H1 (cell line): ENCODE measurements around the gene RNGTT. TPM values are rescaled to one million over a fixed set of nuclear protein-coding genes. Genes with fewer than 3 reads are reported as not detected.

Experiments used
- CBX8 ChIP-seq: fragments of 300-800, 300-1000 bp; sonication (generic); IDR thresholded peaks from 2 replicates; pipeline ENCODE4 v1.7.1; 2016; ENCODE audit warnings: low read depth, low read length, borderline replicate concordance
- JUN ChIP-seq: IDR thresholded peaks from 2 replicates; pipeline ENCODE4 v1.6.1; 2011; ENCODE audit warnings: low read depth, mild to moderate bottlenecking, improper control_type of control experiment, low read length
- SP4 ChIP-seq: IDR thresholded peaks from 2 replicates; pipeline ENCODE4 v1.6.1; 2012; ENCODE audit warnings: low read length, inconsistent platforms
- polyA plus RNA-seq, 7 experiments: library from polyadenylated mRNA; depleted of rRNA in 3 of 7; stranded (reverse) in 5 of 7; unstranded in 2 of 7; fragments of >200 nt in 5 of 7; fragments of 200-250 nt in 2 of 7; gene quantifications; 1 replicate in 5 of 7; 2 replicates in 1 of 7; 4 replicates in 1 of 7; pipeline versions ENCODE4 v1.2.1 to v1.2.3, GENCODE V29; 2011 to 2013; ENCODE audit warnings: missing spikeins in 2 of 7, mixed read lengths in 2 of 7
- total RNA-seq: library from RNA; stranded (reverse); fragmentation: NEBNext Ultra II Directional; extraction: Animal tissue kit (Norgen Biotek cat#: 25700); gene quantifications from 2 replicates; pipeline ENCODE4 v1.2.1, GENCODE V29; 2021
- TF ChIP-seq, protein P1 (sequence below): IDR thresholded peaks from 2 replicates; pipeline ENCODE4 v1.6.1; 2011; ENCODE audit warnings: low read depth, mild to moderate bottlenecking, low read length; ENCODE audit not compliant: insufficient read depth

The RNGTT gene
- total and polyA plus RNA-seq, 2 of the 8 experiments (the other 6 are each of a cell fraction or from before 2014, with no cell fraction given): 3.6 to 21.2 TPM

DNA sequence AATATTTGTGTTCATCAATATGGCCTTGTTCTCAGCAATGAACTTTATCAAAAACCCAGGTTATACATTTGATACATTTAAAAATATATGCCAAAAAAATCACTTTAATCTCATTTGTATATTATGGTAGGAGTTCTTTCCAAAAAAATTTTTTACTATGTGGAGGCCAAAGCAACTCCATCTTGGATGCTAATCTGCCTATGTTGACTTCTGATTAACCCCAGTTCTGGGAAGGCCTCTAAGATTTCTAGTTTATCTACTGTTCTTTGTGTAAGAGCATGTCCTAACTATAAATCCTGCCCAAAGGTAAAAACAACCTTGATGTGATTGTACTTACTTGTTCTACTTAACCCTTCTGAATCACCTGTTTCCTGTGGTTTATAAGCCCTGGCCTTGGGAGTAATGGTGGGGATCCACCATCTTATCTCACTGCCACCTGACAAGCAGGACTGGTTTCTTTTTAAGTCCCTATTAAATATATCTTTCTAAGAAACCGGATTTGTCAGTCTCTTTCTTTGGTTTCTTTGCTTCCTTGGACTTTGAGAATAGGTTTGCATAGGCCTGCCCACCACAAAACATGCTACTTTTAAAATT lies 46.7 kb downstream of the RNGTT start (continued):
- TF ChIP-seq, protein P1, sequence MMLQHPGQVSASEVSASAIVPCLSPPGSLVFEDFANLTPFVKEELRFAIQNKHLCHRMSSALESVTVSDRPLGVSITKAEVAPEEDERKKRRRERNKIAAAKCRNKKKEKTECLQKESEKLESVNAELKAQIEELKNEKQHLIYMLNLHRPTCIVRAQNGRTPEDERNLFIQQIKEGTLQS: no peak
- no peak for TF ChIP-seq CBX8
- no peak for TF ChIP-seq JUN
- no peak for TF ChIP-seq SP4
